Measurements from ENCODE around the gene SBF2. TPM values are rescaled to one million over a fixed set of nuclear protein-coding genes. Genes with fewer than 3 reads are reported as not detected.

Gene SBF2
- polyA plus RNA-seq, 1 donor from 2014 or later, result 53.4 TPM

GRCh38 chr11:10150800-10151199, 143.2 kb downstream of the SBF2 start:
- H3K79me2 ChIP-seq (replicated peaks; ENCODE audit: insufficient read depth, low read length), result no peaks in the 10 kb centered on the region
- no peaks in the 10 kb centered on the region for H3K9me3 ChIP-seq (ENCODE audit: low read length)
- TF ChIP-seq SMC3 (conservative IDR thresholded peaks at IDR 0.05; ENCODE audit: poor library complexity) (no peak), CTCF (IDR thresholded peaks at IDR 0.05; ENCODE audit: poor library complexity, severe bottlenecking) (no peak), EP300 (conservative IDR thresholded peaks at IDR 0.05; ENCODE audit: poor library complexity, severe bottlenecking) (no peak), MXI1 (conservative IDR thresholded peaks at IDR 0.05; ENCODE audit: poor library complexity, severe bottlenecking) (no peak), EZH2 (IDR thresholded peaks at IDR 0.05; ENCODE audit: borderline replicate concordance, insufficient read depth, low read length, poor library complexity, severe bottlenecking) (no peak), POLR2AphosphoS5 (IDR thresholded peaks at IDR 0.05) (no peak), TAF1 (IDR thresholded peaks at IDR 0.05; ENCODE audit: low read depth) (no peak), REST (IDR thresholded peaks at IDR 0.05; ENCODE audit: borderline replicate concordance) (no peak), RAD21 (conservative IDR thresholded peaks at IDR 0.05) (no peak)
- no peak overlapping the region for H3K4me3 ChIP-seq (ENCODE audit: low read length)
- H2AFZ ChIP-seq (ENCODE audit: low read depth, low read length), result no peak overlapping the region
- no peak overlapping the region for H3K4me2 ChIP-seq (ENCODE audit: low read length)
- no peak overlapping the region for H3K9ac ChIP-seq (ENCODE audit: low read length)
- H3F3A ChIP-seq (ENCODE audit: insufficient read depth, low read length, poor library complexity, severe bottlenecking), result no peaks in the 10 kb centered on the region
- no peaks in the 10 kb centered on the region for H3K27me3 ChIP-seq (ENCODE audit: insufficient read depth, low read depth, low read length)
- H3K9me2 ChIP-seq (ENCODE audit: insufficient read depth, low read length), result no peaks in the 10 kb centered on the region
- no peaks in the 10 kb centered on the region for H3K36me3 ChIP-seq (ENCODE audit: insufficient read depth, low read length)
- no peak overlapping the region for H3K27ac ChIP-seq (ENCODE audit: low read length)
- no peaks in the 10 kb centered on the region for H4K20me1 ChIP-seq (ENCODE audit: insufficient read depth)

- no peaks in the 10 kb centered on the region for H3K9me3 ChIP-seq (ENCODE audit: low read length)
- H4K20me1 ChIP-seq (ENCODE audit: insufficient read depth), result no peaks in the 10 kb centered on the region
- no peak overlapping the region for H2AFZ ChIP-seq (ENCODE audit: low read depth, low read length)
- no peak overlapping the region for H3K4me2 ChIP-seq (ENCODE audit: low read length)
- H3K79me2 ChIP-seq (replicated peaks; ENCODE audit: insufficient read depth, low read length), result no peaks in the 10 kb centered on the region
- H3K9me2 ChIP-seq (ENCODE audit: insufficient read depth, low read length), result no peaks in the 10 kb centered on the region
- H3K9ac ChIP-seq (ENCODE audit: low read length), result no peak overlapping the region
- H3F3A ChIP-seq (ENCODE audit: insufficient read depth, low read length, poor library complexity, severe bottlenecking), result no peaks in the 10 kb centered on the region
- no peak overlapping the region for H3K4me3 ChIP-seq (ENCODE audit: low read length)
- H3K27me3 ChIP-seq (ENCODE audit: insufficient read depth, low read depth, low read length), result no peaks in the 10 kb centered on the region
- no peak for TF ChIP-seq POLR2AphosphoS5 (IDR thresholded peaks at IDR 0.05)
- no peaks in the 10 kb centered on the region for H3K36me3 ChIP-seq (ENCODE audit: insufficient read depth, low read length)
- no peak overlapping the region for H3K27ac ChIP-seq (ENCODE audit: low read length)
Measured at GRCh38 chr11:10149553-10149952, 144.5 kb downstream of the SBF2 start.

- H3F3A ChIP-seq (ENCODE audit: insufficient read depth, low read length, poor library complexity, severe bottlenecking), result no peaks in the 10 kb centered on the region
- no peak overlapping the region for H2AFZ ChIP-seq (ENCODE audit: low read depth, low read length)
- no peaks in the 10 kb centered on the region for H3K79me2 ChIP-seq (replicated peaks; ENCODE audit: insufficient read depth, low read length)
- no peak overlapping the region for H3K4me2 ChIP-seq (ENCODE audit: low read length)
- H3K36me3 ChIP-seq (ENCODE audit: insufficient read depth, low read length), result no peaks in the 10 kb centered on the region
- no peaks in the 10 kb centered on the region for H3K27me3 ChIP-seq (ENCODE audit: insufficient read depth, low read depth, low read length)
- no peak overlapping the region for H3K4me3 ChIP-seq (ENCODE audit: low read length)
- no peak overlapping the region for H3K9ac ChIP-seq (ENCODE audit: low read length)
- H4K20me1 ChIP-seq (ENCODE audit: insufficient read depth), result no peaks in the 10 kb centered on the region
- no peak overlapping the region for H3K27ac ChIP-seq (ENCODE audit: low read length)
- no peaks in the 10 kb centered on the region for H3K9me2 ChIP-seq (ENCODE audit: insufficient read depth, low read length)
- no peaks in the 10 kb centered on the region for H3K9me3 ChIP-seq (ENCODE audit: low read length)
- TF ChIP-seq POLR2AphosphoS5 (IDR thresholded peaks at IDR 0.05) (no peak), SMC3 (conservative IDR thresholded peaks at IDR 0.05; ENCODE audit: poor library complexity) (no peak), TAF1 (IDR thresholded peaks at IDR 0.05; ENCODE audit: low read depth) (no peak), CTCF (IDR thresholded peaks at IDR 0.05; ENCODE audit: poor library complexity, severe bottlenecking) (no peak), RAD21 (conservative IDR thresholded peaks at IDR 0.05) (no peak), EZH2 (IDR thresholded peaks at IDR 0.05; ENCODE audit: borderline replicate concordance, insufficient read depth, low read length, poor library complexity, severe bottlenecking) (no peak)
Measured at GRCh38 chr11:10147195-10147594, 146.8 kb downstream of the SBF2 start.
